ENCODE measurements around the gene ABCC8. TPM values are rescaled to one million over a fixed set of nuclear protein-coding genes. Genes with fewer than 3 reads are reported as not detected.
A peak's percentile ranks its signal among the peaks of the same experiment; 100 is the strongest.

The ABCC8 gene
- polyA plus RNA-seq, 3 donors, result not detected

GRCh38 chr11:17351172-17351509 lies 125.5 kb downstream of the ABCC8 start:
- no peaks in the 10 kb centered on the region for H3K9me3 ChIP-seq (replicated peaks in 1 of 2; ENCODE audit: control insufficient read depth in 1 of 2, insufficient read depth in 1 of 2, low read length in 2 of 2)
- H2AFZ ChIP-seq (ENCODE audit: insufficient read depth, low read depth, low read length, poor library complexity, severe bottlenecking), result peak overlapping the region; percentile 84
- H3K9me3 Mint-ChIP-seq, result peaks cover 0 to 7% (median 3%) of the 10 kb centered on the region in 7 donors
- TF ChIP-seq, protein P1, sequence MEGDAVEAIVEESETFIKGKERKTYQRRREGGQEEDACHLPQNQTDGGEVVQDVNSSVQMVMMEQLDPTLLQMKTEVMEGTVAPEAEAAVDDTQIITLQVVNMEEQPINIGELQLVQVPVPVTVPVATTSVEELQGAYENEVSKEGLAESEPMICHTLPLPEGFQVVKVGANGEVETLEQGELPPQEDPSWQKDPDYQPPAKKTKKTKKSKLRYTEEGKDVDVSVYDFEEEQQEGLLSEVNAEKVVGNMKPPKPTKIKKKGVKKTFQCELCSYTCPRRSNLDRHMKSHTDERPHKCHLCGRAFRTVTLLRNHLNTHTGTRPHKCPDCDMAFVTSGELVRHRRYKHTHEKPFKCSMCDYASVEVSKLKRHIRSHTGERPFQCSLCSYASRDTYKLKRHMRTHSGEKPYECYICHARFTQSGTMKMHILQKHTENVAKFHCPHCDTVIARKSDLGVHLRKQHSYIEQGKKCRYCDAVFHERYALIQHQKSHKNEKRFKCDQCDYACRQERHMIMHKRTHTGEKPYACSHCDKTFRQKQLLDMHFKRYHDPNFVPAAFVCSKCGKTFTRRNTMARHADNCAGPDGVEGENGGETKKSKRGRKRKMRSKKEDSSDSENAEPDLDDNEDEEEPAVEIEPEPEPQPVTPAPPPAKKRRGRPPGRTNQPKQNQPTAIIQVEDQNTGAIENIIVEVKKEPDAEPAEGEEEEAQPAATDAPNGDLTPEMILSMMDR (IDR thresholded peaks at IDR 0.05), result peak; percentile 22
- H3K27me3 Mint-ChIP-seq (ENCODE audit: low read depth in 3 of 3), result peaks cover 4 to 26% (median 13%) of the 10 kb centered on the region in 3 donors
- no peaks in the 10 kb centered on the region for H4K20me1 ChIP-seq (ENCODE audit: insufficient read depth, low read length)
- H3K4me1 Mint-ChIP-seq, result peaks cover 29% of the 10 kb centered on the region
- H3K36me3 ChIP-seq (replicated peaks in 1 of 2; ENCODE audit: control insufficient read depth in 1 of 2, insufficient read depth in 2 of 2, low read length in 2 of 2), result no peaks in the 10 kb centered on the region
- peak overlapping the region in 1 of 2 donors; percentile 5 for H3K27ac ChIP-seq (ENCODE audit: low read depth in 1 of 2, low read length in 2 of 2)
- peak overlapping the region; percentile 68 for H3K9ac ChIP-seq (ENCODE audit: insufficient read depth, low read length, poor library complexity, severe bottlenecking)
- no peak for DNase-seq
- no peaks in the 10 kb centered on the region for H3K79me2 ChIP-seq (ENCODE audit: insufficient read depth, low read length)
- peak overlapping the region; percentile 75 for H3K4me2 ChIP-seq (replicated peaks; ENCODE audit: extremely low read depth, low read length, poor library complexity, severe bottlenecking)
- peak overlapping the region; percentile 94 to 96 for H3K4me3 Mint-ChIP-seq
- H3K36me3 Mint-ChIP-seq, result peaks cover 0 to 2% of the 10 kb centered on the region in 2 donors
- H3K4me3 ChIP-seq (replicated peaks in 1 of 3; ENCODE audit: low read depth in 2 of 3, low read length in 3 of 3), result peak overlapping the region; percentile 52 to 73 (median 60)
- H3K27me3 ChIP-seq (ENCODE audit: control insufficient read depth in 2 of 2, insufficient read depth in 2 of 2, low read length in 2 of 2), result peaks cover 0 to 11% of the 10 kb centered on the region in 2 donors
- peak overlapping the region in 4 of 7 donors; percentile 56 to 92 (median 84) for H3K27ac Mint-ChIP-seq
- H3K4me1 ChIP-seq (ENCODE audit: control insufficient read depth in 1 of 2, insufficient read depth in 2 of 2, low read length in 2 of 2), result peaks cover 27 to 34% of the 10 kb centered on the region in 2 donors
- WGBS (ENCODE audit: insufficient coverage), result 22% methylated on average over 11 of the region's 12 CpGs
- intact Hi-C loops (cut with micrococcal nuclease), result loop anchor here (5.0 to 10.0 kb wide), 3 partner anchors 74 to 136 kb away; partner anchors contain the start of gene NUCB2 (in 1 of the 2)

GRCh38 chr11:17350455-17351171 lies 126.0 kb downstream of the ABCC8 start:
- no peaks in the 10 kb centered on the region for H3K36me3 ChIP-seq (replicated peaks in 1 of 2; ENCODE audit: control insufficient read depth in 1 of 2, insufficient read depth in 2 of 2, low read length in 2 of 2)
- TF ChIP-seq, protein P1 (IDR thresholded peaks at IDR 0.05), result no peak
- peak overlapping the region; percentile 84 for H2AFZ ChIP-seq (ENCODE audit: insufficient read depth, low read depth, low read length, poor library complexity, severe bottlenecking)
- no peaks in the 10 kb centered on the region for H3K79me2 ChIP-seq (ENCODE audit: insufficient read depth, low read length)
- peak overlapping the region in 1 of 3 experiments; percentile 73 for H3K4me3 ChIP-seq (replicated peaks in 1 of 3; ENCODE audit: low read depth in 2 of 3, low read length in 3 of 3)
- peak overlapping the region; percentile 94 to 96 for H3K4me3 Mint-ChIP-seq
- intact Hi-C loops (cut with micrococcal nuclease), result loop anchor here (5.0 to 10.0 kb wide), 3 partner anchors 73 to 136 kb away; partner anchors contain the start of gene NUCB2 (in 1 of the 2)
- peaks cover 4 to 26% (median 13%) of the 10 kb centered on the region in 3 donors for H3K27me3 Mint-ChIP-seq (ENCODE audit: low read depth in 3 of 3)
- H3K9me3 ChIP-seq (replicated peaks in 1 of 2; ENCODE audit: control insufficient read depth in 1 of 2, insufficient read depth in 1 of 2, low read length in 2 of 2), result no peaks in the 10 kb centered on the region
- peaks cover 29% of the 10 kb centered on the region for H3K4me1 Mint-ChIP-seq
- H3K9me3 Mint-ChIP-seq, result peaks cover 0 to 5% (median 2%) of the 10 kb centered on the region in 7 donors
- peaks cover 27 to 34% of the 10 kb centered on the region in 2 donors for H3K4me1 ChIP-seq (ENCODE audit: control insufficient read depth in 1 of 2, insufficient read depth in 2 of 2, low read length in 2 of 2)
- H3K27me3 ChIP-seq (ENCODE audit: control insufficient read depth in 2 of 2, insufficient read depth in 2 of 2, low read length in 2 of 2), result peaks cover 0 to 11% of the 10 kb centered on the region in 2 donors
- H3K9ac ChIP-seq (ENCODE audit: insufficient read depth, low read length, poor library complexity, severe bottlenecking), result no peak overlapping the region
- H3K36me3 Mint-ChIP-seq, result peaks cover 0 to 2% of the 10 kb centered on the region in 2 donors
- no peak overlapping the region for H3K4me2 ChIP-seq (replicated peaks; ENCODE audit: extremely low read depth, low read length, poor library complexity, severe bottlenecking)
- no peak overlapping the region for H3K27ac ChIP-seq (ENCODE audit: low read depth in 1 of 2, low read length in 2 of 2)
- no CpG with 5 or more reads among the region's 7 CpGs for WGBS (ENCODE audit: insufficient coverage)
- no peaks in the 10 kb centered on the region for H4K20me1 ChIP-seq (ENCODE audit: insufficient read depth, low read length)
- no peak overlapping the region for H3K27ac Mint-ChIP-seq
- peak in 1 of 3 donors; percentile 36 for DNase-seq

Measured in CD14-positive monocyte (primary cell).